Measurements from ENCODE around the gene TMEM167B.
"Not testable (repeated sequence)": the region's sequence is repeated elsewhere in the genome, so short reads cannot be mapped to it uniquely, and the experiment has no call there.

Gene TMEM167B

DNA sequence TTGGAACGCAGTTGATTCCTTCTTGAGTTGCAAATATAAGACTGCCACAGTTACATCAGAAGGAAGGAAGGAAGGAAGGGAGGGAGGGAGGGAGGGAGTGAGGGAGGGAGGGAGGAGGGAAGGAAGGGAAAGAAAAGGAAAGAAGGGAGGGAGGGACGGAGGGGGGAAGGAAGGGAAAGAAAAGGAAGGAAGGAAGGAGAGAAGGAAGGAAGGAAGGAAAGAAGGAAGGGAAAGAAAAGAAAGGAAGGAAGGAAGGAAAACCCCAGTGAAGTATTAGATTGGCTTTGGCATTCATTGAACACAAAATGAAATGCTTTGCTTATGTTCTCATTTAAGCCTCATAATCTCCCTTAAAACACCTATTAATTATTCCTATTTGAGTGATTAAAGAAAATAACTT lies 42.2 kb upstream of the TMEM167B start:
- H3K27me3 ChIP-seq (ENCODE audit: control insufficient read depth, low read length), result peaks cover 9% of the 10 kb centered on the region
- H3K4me3 ChIP-seq (ENCODE audit: low read length), result no peak overlapping the region
- no peaks in the 10 kb centered on the region for H3K9me2 ChIP-seq (replicated peaks; ENCODE audit: control insufficient read depth, low read length)
- H3K9me3 ChIP-seq (ENCODE audit: control insufficient read depth, insufficient read depth, low read length), result no peaks in the 10 kb centered on the region
- H4K20me1 ChIP-seq (ENCODE audit: control insufficient read depth, insufficient read depth, low read depth, low read length), result no peaks in the 10 kb centered on the region
- no peaks in the 10 kb centered on the region for H3K79me2 ChIP-seq (ENCODE audit: control insufficient read depth, low read length)
- no peak for TF ChIP-seq EZH2phosphoT487 (IDR thresholded peaks at IDR 0.05; ENCODE audit: borderline replicate concordance, low read length)
- TF ChIP-seq, protein P1, sequence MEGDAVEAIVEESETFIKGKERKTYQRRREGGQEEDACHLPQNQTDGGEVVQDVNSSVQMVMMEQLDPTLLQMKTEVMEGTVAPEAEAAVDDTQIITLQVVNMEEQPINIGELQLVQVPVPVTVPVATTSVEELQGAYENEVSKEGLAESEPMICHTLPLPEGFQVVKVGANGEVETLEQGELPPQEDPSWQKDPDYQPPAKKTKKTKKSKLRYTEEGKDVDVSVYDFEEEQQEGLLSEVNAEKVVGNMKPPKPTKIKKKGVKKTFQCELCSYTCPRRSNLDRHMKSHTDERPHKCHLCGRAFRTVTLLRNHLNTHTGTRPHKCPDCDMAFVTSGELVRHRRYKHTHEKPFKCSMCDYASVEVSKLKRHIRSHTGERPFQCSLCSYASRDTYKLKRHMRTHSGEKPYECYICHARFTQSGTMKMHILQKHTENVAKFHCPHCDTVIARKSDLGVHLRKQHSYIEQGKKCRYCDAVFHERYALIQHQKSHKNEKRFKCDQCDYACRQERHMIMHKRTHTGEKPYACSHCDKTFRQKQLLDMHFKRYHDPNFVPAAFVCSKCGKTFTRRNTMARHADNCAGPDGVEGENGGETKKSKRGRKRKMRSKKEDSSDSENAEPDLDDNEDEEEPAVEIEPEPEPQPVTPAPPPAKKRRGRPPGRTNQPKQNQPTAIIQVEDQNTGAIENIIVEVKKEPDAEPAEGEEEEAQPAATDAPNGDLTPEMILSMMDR (IDR thresholded peaks at IDR 0.05; ENCODE audit: low read depth, low read length, poor library complexity, severe bottlenecking), result no peak
- no peaks in the 10 kb centered on the region for H3F3A ChIP-seq (ENCODE audit: control insufficient read depth, insufficient read depth)
- no peaks in the 10 kb centered on the region for H3K4me1 ChIP-seq (ENCODE audit: control insufficient read depth, low read length)
- no peak overlapping the region for H3K4me2 ChIP-seq (ENCODE audit: low read length)
- H3K27ac ChIP-seq (ENCODE audit: low read depth, low read length), result no peak overlapping the region
- H3K36me3 ChIP-seq (ENCODE audit: control insufficient read depth, low read length), result no peaks in the 10 kb centered on the region

DNA sequence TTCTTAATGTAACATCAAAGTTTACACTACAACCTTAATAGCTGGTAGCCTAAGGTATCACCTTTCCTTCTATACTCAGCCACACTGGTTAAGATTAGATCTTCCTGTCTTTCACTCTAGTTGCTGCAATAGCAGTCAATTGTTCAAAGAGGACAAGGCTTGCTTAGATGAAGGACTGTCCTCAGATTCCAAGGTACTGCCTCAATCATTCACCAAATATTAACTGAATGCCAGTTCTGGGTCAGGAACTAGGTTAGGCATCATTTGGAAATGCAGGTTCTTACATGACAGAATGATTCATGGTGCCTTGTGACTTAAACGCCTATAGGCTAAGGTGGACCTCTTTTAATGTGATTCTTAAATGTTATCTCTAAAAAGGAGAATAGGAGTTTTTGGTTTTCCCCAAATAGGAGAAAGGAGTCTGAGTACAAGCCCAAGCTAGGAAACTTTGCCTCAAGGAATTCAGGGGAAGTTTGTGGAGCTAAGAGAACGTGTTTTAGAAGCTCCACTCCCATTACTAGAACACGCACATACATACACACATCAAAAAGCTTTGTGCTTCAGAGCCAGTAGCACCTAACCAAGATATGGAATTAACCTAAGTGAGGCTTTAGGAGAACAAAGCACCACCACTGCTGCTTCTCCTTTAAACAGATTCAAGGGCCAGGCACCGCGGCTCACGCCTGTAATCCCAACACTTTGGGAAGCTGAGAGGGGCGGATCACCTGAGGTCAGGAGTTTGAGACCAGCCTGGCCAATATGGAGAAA lies 40.2 kb upstream of the TMEM167B start:
- Histone ChIP-seq H3K27ac (ENCODE audit: low read depth, low read length) (no peak overlapping the region), H3F3A (ENCODE audit: control insufficient read depth, insufficient read depth) (no peaks in the 10 kb centered on the region), H3K4me3 (ENCODE audit: low read length) (no peak overlapping the region), H3K79me2 (ENCODE audit: control insufficient read depth, low read length) (no peaks in the 10 kb centered on the region), H3K9me3 (ENCODE audit: control insufficient read depth, insufficient read depth, low read length) (no peaks in the 10 kb centered on the region), H3K9me2 (replicated peaks; ENCODE audit: control insufficient read depth, low read length) (no peaks in the 10 kb centered on the region), H3K4me2 (ENCODE audit: low read length) (no peak overlapping the region), H3K4me1 (ENCODE audit: control insufficient read depth, low read length) (no peaks in the 10 kb centered on the region), H3K36me3 (ENCODE audit: control insufficient read depth, low read length) (no peaks in the 10 kb centered on the region), H3K27me3 (ENCODE audit: control insufficient read depth, low read length) (peaks cover 9% of the 10 kb centered on the region), H4K20me1 (ENCODE audit: control insufficient read depth, insufficient read depth, low read depth, low read length) (no peaks in the 10 kb centered on the region)
- no peak for TF ChIP-seq EZH2phosphoT487 (IDR thresholded peaks at IDR 0.05; ENCODE audit: borderline replicate concordance, low read length)

DNA sequence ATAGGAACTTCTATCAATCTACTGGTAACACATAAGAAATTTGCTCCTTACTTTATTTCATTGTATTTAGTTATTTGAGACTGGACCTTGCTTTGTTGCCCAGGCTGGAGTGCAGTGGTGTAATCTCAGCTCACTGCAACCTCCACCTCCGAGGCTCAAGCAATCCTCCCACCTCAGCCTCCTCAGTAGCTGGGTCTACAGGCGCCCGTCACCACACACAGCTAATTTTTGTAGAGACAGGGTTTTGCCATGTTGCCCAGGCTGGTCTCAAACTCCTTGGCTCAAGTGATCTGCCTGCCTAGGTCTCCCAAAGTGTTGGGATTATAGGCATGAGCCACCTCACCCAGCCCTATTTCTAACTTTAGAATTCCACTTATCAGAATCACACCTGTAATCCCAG lies 38.4 kb upstream of the TMEM167B start:
- H3K4me2 ChIP-seq (ENCODE audit: low read length); H3F3A ChIP-seq (ENCODE audit: control insufficient read depth, insufficient read depth); H3K27ac ChIP-seq (ENCODE audit: low read depth, low read length); H4K20me1 ChIP-seq (ENCODE audit: control insufficient read depth, insufficient read depth, low read depth, low read length); H3K9me2 ChIP-seq (replicated peaks; ENCODE audit: control insufficient read depth, low read length); H3K4me3 ChIP-seq (ENCODE audit: low read length); H3K79me2 ChIP-seq (ENCODE audit: control insufficient read depth, low read length); H3K27me3 ChIP-seq (ENCODE audit: control insufficient read depth, low read length); H3K4me1 ChIP-seq (ENCODE audit: control insufficient read depth, low read length); H3K9me3 ChIP-seq (ENCODE audit: control insufficient read depth, insufficient read depth, low read length); H3K36me3 ChIP-seq (ENCODE audit: control insufficient read depth, low read length): not testable (repeated sequence)

DNA sequence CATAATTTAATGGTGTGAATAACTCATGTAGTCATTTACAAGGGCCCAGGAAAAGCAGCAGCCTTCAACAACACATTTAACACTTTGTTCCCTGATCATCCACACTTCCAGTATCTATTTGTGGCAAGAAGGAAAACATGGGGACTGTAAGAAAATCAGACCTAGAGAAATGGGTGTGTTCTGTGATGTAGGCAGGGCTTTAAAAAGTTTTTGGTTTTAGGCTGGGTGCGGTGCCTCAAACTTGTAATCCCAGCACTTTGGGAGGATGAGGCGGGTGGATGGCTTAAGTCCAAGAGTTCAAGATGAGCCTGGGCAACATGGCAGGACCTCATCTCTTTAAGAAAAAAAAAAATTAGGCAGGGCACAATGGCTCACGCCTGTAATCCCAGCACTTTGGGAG lies 34.5 kb upstream of the TMEM167B start:
- Histone ChIP-seq H3K27ac (ENCODE audit: low read depth, low read length) (no peak overlapping the region), H3K36me3 (ENCODE audit: control insufficient read depth, low read length) (no peaks in the 10 kb centered on the region), H3K9me2 (replicated peaks; ENCODE audit: control insufficient read depth, low read length) (no peaks in the 10 kb centered on the region), H3K79me2 (ENCODE audit: control insufficient read depth, low read length) (no peaks in the 10 kb centered on the region), H3K27me3 (ENCODE audit: control insufficient read depth, low read length) (no peaks in the 10 kb centered on the region), H4K20me1 (ENCODE audit: control insufficient read depth, insufficient read depth, low read depth, low read length) (no peaks in the 10 kb centered on the region), H3K4me2 (ENCODE audit: low read length) (no peak overlapping the region), H3K4me3 (ENCODE audit: low read length) (no peak overlapping the region), H3K4me1 (ENCODE audit: control insufficient read depth, low read length) (no peaks in the 10 kb centered on the region), H3F3A (ENCODE audit: control insufficient read depth, insufficient read depth) (no peaks in the 10 kb centered on the region), H3K9me3 (ENCODE audit: control insufficient read depth, insufficient read depth, low read length) (no peaks in the 10 kb centered on the region)
- TF ChIP-seq, protein P1 (IDR thresholded peaks at IDR 0.05; ENCODE audit: low read depth, low read length, poor library complexity, severe bottlenecking), result no peak
- TF ChIP-seq EZH2phosphoT487 (IDR thresholded peaks at IDR 0.05; ENCODE audit: borderline replicate concordance, low read length), result no peak

All from DOHH2 (cell line).